Activated naive CD4-positive, alpha-beta T cell treated with anti-CD3 and anti-CD28 coated beads for 36 hours (primary cell): Measurements from ENCODE around the gene CLCN6. TPM values are rescaled to one million over a fixed set of nuclear protein-coding genes. Genes with fewer than 3 reads are reported as not detected.

ENCODE experiments used
- CTCF ChIA-PET: fragments of 350-600 bp; sonication (Branson Sonifier 250); formaldehyde crosslinking; loops from one replicate; lab custom pipeline; 2021; ENCODE audit warnings: antibody characterized with exemption; lab: Charles Lee
- DNase-seq: peaks from one replicate; pipeline ENCODE4 v3.0.0-alpha.2; 2020
- H3K27ac Mint-ChIP-seq: one replicate; pipeline ENCODE4 v1.8.0; 2021; ENCODE audit warnings: mild to moderate bottlenecking, mixed read lengths
- H3K27me3 Mint-ChIP-seq: one replicate; pipeline ENCODE4 v1.8.0; 2021; ENCODE audit warnings: low read depth, mixed read lengths
- H3K36me3 Mint-ChIP-seq: one replicate; pipeline ENCODE4 v1.8.0; 2021; ENCODE audit warnings: low read depth, mixed read lengths
- H3K4me1 Mint-ChIP-seq: one replicate; pipeline ENCODE4 v1.8.0; 2021; ENCODE audit warnings: low read depth, mixed read lengths
- H3K4me3 Mint-ChIP-seq: one replicate; pipeline ENCODE4 v1.8.0; 2021; ENCODE audit warnings: mild to moderate bottlenecking, moderate library complexity, mixed read lengths
- H3K9me3 Mint-ChIP-seq: one replicate; pipeline ENCODE4 v1.8.0; 2021; ENCODE audit warnings: mixed read lengths
- intact Hi-C: fragments of 100-400 bp; cut with micrococcal nuclease; formaldehyde crosslinking; loops from one replicate; pipeline ENCODE4 v1.15.1; 2023
- total RNA-seq, 2 experiments: library from RNA; stranded (reverse); gene quantifications; one replicate each; pipeline ENCODE4 v1.2.3, GENCODE V29; 2021

CLCN6 gene
- total RNA-seq, 2 experiments from 2014 or later, result 11.3 to 11.6 TPM

DNA sequence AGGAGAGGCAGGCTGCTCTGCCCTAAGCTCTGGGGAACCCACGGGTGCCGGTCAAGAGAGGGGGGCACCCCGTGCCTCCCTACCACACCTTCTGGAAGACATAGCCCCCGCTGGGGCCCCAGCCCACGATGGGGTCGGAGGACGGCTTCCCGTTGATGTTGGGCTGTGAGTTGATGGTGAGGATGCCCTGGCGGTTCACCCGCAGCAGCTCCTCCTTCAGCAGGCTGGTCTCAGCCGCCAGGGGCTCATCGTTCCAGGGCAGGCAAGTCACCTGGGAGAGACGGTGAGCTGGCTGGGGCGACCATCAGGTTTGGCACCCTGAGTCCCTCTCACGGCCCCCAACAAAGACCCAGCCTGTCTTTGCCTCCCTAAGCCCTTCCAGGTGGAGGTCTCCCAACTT lies 12.2 kb upstream of the CLCN6 start:
- intact Hi-C loops, result no loop called here
- Mint-ChIP-seq H3K4me3 (no peak overlapping the region), H3K27ac (no peak overlapping the region), H3K9me3 (no peaks in the 10 kb centered on the region), H3K36me3 (peaks cover 6% of the 10 kb centered on the region), H3K27me3 (no peaks in the 10 kb centered on the region), H3K4me1 (no peaks in the 10 kb centered on the region)
- CTCF ChIA-PET, result no interaction called here
- DNase-seq, result no peak

DNA sequence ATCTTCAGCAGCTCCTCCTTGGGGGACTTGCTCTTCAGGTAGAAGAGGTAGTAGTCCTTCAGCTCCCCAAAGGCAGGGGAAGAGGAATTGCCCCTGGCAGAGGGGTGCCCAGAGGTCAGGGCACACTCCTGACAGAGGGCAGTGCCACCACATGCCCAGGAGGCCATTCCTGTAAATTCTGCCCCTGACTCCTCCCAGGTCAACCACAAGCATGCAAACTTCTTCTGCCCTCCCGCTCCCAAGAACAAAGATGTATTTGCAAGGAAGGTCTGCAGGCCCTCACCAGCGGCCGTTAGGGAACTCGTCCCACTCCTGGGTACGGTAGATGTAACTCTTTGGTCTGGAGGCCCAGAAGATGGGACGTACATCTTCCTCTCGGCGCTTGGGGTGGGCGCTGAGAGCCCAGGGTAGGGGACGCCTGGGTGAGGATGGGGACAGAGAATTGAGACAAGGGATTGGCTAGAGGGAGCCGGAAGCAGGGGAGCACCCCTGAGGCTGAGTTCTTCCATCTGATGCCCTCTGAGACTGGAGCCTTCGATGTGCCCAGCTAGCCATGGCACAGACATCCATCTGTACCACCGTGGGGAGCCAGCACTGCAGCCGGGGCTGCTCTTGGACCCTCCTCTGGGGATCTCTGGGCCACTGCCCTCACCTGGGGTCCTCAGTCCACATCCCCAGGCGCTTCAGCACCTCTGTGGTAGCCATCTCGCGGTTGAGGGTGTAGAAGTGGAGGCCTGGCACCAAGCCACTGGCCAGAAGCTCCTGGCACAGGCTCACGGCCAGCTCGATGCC lies 11.3 kb upstream of the CLCN6 start:
- Mint-ChIP-seq H3K27me3 (no peaks in the 10 kb centered on the region), H3K9me3 (no peaks in the 10 kb centered on the region), H3K4me3 (no peak overlapping the region), H3K36me3 (peaks cover 7% of the 10 kb centered on the region), H3K27ac (no peak overlapping the region), H3K4me1 (no peaks in the 10 kb centered on the region)
- CTCF ChIA-PET, result interaction anchor here (1.7 kb wide), 1 partner anchor 9 kb away, joined by 5 read pairs; no protein-coding TSS in a partner anchor
- no peak for DNase-seq
- intact Hi-C loops, result no loop called here

DNA sequence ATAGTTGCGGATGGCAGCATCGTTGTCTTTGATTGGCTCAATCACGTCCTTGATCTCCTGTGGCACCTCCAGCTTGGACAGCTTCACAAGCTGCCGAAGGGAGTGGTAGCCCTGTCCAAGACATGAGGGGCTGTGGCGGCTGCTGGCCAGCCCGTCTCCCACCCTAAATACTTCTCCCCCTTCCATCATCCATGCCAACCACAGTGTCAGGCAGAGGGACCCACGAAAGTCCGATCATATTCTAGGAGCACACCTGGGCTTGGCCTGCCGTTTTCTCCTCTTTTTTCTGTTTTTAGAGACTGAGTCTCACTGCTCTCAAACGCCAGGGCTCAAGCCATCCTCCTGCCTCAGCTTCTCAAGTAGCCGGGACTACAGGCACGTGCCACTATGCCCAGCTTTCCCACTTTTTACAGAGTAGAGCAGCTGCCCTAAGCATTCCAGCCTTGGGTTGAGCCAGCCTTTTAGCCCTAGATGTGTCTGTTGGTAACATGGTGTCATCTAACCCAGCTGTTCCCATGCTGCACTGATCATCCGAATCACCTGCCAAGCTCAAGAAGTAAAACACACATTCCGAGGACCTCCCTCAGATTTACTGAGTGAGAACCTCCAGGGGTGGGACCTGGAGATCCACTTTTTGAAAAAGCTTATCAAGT lies 10.6 kb upstream of the CLCN6 start:
- no peaks in the 10 kb centered on the region for H3K4me1 Mint-ChIP-seq
- no peaks in the 10 kb centered on the region for H3K27me3 Mint-ChIP-seq
- H3K4me3 Mint-ChIP-seq, result no peak overlapping the region
- DNase-seq, result no peak
- intact Hi-C loops, result no loop called here
- H3K9me3 Mint-ChIP-seq, result no peaks in the 10 kb centered on the region
- H3K36me3 Mint-ChIP-seq, result peaks cover 7% of the 10 kb centered on the region
- no peak overlapping the region for H3K27ac Mint-ChIP-seq
- CTCF ChIA-PET, result interaction anchor here (1.7 kb wide), 1 partner anchor 10 kb away, joined by 5 read pairs; no protein-coding TSS in a partner anchor

DNA sequence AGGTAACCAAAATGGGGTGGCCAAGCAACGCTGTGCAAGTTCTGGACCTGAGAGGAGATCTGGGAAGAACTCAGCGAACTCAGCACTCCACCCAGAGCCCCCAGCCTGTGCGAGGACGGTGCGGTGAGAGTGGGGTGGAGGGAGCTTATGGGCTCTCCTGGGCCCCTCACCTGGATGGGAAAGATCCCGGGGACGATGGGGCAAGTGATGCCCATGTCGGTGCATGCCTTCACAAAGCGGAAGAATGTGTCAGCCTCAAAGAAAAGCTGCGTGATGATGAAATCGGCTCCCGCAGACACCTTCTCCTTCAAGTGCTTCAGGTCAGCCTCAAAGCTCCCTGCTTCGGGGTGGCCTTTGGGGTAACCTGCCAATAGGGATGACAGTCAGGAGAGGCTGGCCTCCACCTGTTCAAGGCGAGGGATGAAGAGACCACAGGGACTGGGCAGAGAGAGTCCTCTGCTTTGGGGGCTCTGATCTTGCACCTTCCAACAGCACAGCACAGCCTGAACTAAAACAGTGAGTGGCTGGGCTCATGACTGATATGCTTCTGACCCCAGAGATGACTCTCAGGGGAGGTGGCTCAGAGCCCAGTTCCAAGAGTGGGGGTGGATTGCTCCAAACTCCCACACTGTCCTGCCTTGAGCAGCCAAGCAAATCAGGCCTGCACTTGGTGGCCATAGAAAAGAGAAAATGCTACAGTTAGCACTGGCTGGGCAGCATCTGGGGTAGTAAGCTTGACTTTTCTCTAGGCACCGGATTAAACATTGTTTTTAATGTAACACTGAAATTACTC lies 9.8 kb upstream of the CLCN6 start:
- DNase-seq, result no peak
- Mint-ChIP-seq H3K27ac (no peak overlapping the region), H3K27me3 (no peaks in the 10 kb centered on the region), H3K36me3 (peaks cover 11% of the 10 kb centered on the region), H3K4me3 (no peak overlapping the region), H3K9me3 (no peaks in the 10 kb centered on the region), H3K4me1 (no peaks in the 10 kb centered on the region)
- CTCF ChIA-PET, result interaction anchor here (1.7 kb wide), 1 partner anchor 11 kb away, joined by 5 read pairs; no protein-coding TSS in a partner anchor
- intact Hi-C loops, result no loop called here

DNA sequence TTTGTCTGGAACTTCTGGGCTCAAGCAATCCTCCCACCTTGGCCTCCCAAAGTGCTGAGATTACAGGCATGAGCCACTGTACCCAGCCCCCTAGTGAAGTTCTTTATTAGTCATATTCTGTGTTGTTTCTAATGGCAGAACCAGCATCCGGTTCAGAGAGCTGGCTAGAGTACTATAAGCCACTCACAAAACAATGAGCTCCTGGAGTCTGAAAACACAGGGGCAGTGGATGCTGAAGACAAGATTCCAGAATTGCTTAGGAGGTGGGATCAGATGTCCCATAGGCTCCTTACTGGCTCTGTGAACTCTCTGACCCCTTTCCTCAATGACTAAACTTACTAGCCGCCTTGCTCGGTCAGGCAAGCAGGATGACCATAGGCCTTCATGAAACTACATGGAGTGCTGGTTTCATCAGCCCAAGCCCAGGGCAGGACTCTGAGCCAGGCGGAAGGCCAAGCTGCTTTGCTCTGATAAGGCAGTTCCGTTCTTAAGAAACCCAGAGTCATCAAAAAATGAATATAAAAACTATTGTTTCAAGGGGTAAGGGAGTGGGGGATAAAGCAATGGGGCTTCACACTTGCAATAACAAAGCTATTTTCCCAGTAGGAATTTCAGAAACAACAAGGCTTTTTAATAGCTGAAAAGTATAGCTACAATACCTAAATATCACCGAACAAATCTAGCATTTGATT lies 8.3 kb upstream of the CLCN6 start:
- Mint-ChIP-seq H3K9me3 (no peaks in the 10 kb centered on the region), H3K27ac (no peak overlapping the region), H3K36me3 (peaks cover 12% of the 10 kb centered on the region), H3K4me1 (peaks cover 9% of the 10 kb centered on the region), H3K4me3 (no peak overlapping the region), H3K27me3 (no peaks in the 10 kb centered on the region)
- intact Hi-C loops, result no loop called here
- CTCF ChIA-PET, result interaction anchor here (0.9 to 1.0 kb wide), 2 partner anchors 12 to 134 kb away, joined by 3 read pairs; partner anchors contain the start of gene FBXO6
- no peak for DNase-seq

DNA sequence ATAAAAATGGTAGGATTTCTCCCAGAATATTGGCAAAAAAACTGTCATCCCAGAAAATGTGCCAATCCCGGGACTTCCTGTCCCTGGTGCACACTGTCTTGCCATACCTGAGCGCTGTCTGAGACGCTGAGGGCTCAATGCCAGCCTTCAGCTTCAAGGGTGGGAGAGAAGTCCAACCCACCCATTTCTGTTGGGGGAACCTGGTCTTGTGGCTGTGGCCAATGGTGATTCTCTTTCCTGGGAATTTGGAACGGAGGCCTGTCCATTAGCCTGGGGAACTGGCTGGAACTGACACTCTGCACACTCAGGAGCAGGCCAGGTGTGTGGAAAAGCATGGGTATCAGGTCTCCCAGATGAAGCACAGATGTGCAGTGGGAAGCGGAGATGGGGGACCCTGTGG lies 6.9 kb upstream of the CLCN6 start:
- CTCF ChIA-PET, result no interaction called here
- intact Hi-C loops, result no loop called here
- Mint-ChIP-seq H3K27me3 (no peaks in the 10 kb centered on the region), H3K9me3 (no peaks in the 10 kb centered on the region), H3K27ac (no peak overlapping the region), H3K4me3 (no peak overlapping the region), H3K36me3 (peaks cover 14% of the 10 kb centered on the region), H3K4me1 (peaks cover 22% of the 10 kb centered on the region)
- no peak for DNase-seq

DNA sequence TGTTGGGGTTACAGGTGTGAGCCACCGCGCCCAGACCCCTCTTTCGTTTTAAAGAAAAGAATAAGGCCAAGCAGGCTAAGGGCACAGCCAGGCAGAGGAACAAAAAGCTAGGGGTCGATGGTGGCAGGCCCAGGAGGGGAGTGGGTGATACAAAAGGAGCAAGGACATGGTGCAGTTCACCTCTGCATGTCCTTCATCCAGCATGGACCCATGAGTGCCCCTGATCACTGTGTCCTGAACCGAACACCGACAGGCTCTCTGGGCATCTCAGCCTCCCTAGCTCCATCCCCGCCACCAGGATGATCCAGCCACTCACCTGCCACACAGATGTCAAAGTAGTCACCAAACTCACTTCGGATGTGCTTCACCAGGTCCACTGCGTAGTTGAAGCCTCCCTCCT lies 6.1 kb upstream of the CLCN6 start:
- CTCF ChIA-PET, result no interaction called here
- no peaks in the 10 kb centered on the region for H3K9me3 Mint-ChIP-seq
- DNase-seq, result no peak
- H3K27me3 Mint-ChIP-seq, result no peaks in the 10 kb centered on the region
- intact Hi-C loops, result no loop called here
- peaks cover 29% of the 10 kb centered on the region for H3K4me1 Mint-ChIP-seq
- no peak overlapping the region for H3K4me3 Mint-ChIP-seq
- peaks cover 14% of the 10 kb centered on the region for H3K36me3 Mint-ChIP-seq
- no peak overlapping the region for H3K27ac Mint-ChIP-seq

DNA sequence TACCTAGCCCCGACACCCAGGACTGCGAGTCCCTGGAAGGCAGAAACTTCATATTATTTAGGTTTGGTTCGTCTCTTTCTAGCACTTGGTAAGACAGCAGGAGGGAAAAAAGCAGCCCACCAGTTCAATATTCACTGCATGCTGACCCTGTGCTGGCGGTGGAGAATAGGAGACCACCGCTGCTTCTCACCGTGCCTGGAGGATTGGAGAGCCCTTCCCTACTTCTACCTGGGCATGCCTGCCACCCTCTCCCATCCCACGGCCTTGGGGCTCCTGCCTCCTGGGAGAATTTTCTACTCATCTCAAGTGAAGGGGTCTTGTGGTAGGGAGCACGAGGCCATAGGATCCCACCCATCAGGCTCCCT lies 5.6 kb upstream of the CLCN6 start:
- H3K4me1 Mint-ChIP-seq, result peaks cover 32% of the 10 kb centered on the region
- CTCF ChIA-PET, result no interaction called here
- peaks cover 13% of the 10 kb centered on the region for H3K36me3 Mint-ChIP-seq
- no peaks in the 10 kb centered on the region for H3K9me3 Mint-ChIP-seq
- no peak for DNase-seq
- no peaks in the 10 kb centered on the region for H3K27me3 Mint-ChIP-seq
- no peak overlapping the region for H3K27ac Mint-ChIP-seq
- H3K4me3 Mint-ChIP-seq, result no peak overlapping the region
- intact Hi-C loops, result no loop called here

DNA sequence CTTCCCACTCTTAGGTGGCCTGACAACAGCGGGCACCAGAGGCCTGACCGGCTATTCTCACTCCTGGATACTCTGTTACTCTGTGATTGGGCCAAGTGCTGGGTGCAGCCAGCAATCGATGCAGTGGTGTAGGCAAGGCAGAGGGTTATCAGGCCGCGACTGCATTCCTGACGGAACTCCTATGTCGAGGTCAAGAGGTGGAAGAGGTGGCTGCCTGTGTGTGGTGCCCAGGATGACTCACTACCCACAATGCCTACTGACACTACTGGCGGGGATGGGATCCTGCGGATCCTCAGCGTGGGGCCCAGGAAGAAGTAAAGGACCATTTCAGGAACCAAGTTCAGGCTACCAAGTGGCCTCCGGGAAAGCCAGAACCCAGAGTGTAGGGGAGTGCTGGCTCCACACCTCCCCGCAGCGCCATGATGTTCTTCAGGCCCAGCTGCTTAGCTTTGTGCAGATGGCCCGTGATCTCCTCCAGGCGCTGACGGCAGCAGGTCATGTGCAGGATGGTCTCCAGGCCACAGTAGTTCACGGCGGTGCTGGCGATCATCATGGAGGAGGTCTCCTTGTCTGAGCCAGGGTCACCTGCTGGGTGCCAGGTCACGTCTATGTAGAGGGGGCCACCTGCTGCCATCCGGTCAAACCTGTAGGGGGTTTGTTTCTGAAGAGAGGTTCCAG lies 5.1 kb upstream of the CLCN6 start:
- no peaks in the 10 kb centered on the region for H3K9me3 Mint-ChIP-seq
- H3K27me3 Mint-ChIP-seq, result no peaks in the 10 kb centered on the region
- CTCF ChIA-PET, result interaction anchor here (1.3 kb wide), 1 partner anchor 14 kb away, joined by 4 read pairs; no protein-coding TSS in a partner anchor
- H3K27ac Mint-ChIP-seq, result no peak overlapping the region
- intact Hi-C loops, result no loop called here
- DNase-seq, result no peak
- peaks cover 8% of the 10 kb centered on the region for H3K36me3 Mint-ChIP-seq
- no peak overlapping the region for H3K4me3 Mint-ChIP-seq
- peaks cover 32% of the 10 kb centered on the region for H3K4me1 Mint-ChIP-seq

DNA sequence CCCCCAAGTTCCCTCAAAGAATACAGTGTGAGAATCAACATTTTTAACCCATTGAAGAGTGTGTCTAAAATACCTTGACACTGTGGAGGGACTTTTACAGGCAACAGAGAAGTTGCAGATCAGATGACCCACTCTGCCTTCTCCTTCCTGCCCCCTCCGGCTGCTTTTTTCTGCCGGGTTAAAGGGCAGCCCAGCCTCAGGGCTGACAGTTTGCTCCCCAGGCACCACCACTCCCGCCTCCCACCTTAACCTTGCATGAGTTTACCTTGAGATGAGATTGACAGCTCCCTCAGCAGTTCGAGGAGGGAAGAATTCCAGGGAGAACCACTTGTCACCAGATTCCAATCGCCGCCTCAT lies 3.4 kb upstream of the CLCN6 start:
- CTCF ChIA-PET, result interaction anchor here (0.6 kb wide), 1 partner anchor 72 kb away, joined by 3 read pairs; no protein-coding TSS in a partner anchor
- DNase-seq, result no peak
- intact Hi-C loops, result no loop called here
- Mint-ChIP-seq H3K4me1 (peaks cover 46% of the 10 kb centered on the region), H3K27me3 (no peaks in the 10 kb centered on the region), H3K4me3 (peak overlapping the region; percentile 69), H3K36me3 (peaks cover 10% of the 10 kb centered on the region), H3K27ac (no peak overlapping the region), H3K9me3 (no peaks in the 10 kb centered on the region)

DNA sequence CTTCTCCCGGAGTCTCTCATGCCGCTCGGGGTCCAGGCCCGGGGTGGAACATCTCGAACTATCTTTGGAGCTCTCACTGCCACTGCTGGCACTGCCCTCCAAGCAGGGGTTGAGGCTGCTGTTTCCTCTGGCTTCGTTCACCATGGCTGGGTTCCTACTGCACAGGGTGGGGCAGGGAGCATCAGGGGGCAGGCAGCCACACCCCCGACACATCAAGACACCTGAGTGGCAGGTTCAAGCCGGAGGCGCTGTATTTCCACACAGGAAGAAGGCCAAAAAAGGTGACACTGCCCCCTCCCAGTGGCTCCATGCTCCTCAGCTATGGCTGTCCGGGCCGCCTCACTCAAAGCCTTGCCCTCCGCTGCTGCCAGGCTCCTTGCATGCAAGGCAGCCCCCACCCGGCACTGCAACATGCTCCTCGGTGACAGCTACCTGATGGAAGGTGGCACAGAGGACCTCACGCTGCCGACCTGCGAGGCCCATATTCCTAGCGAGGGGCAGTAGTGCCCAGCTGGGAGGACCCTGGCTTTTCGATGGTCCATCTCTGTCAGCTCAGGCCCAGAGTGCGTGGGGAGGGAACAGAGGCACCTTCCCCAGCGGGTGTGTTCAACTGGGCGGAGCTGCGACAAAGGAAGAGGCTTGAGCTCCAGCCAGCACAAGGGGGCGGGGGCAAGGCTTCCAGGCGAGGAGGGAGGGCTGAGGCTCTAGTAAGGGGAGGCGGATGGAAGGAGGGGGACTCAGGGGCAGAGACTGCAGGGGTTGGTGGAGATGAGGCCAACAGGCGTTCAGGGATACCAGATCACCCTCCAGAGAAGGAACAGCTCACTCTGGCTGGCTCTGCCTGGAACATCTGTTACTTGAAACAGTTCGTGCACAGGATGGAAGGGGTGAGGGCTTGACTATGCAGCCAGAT lies 2.8 kb upstream of the CLCN6 start:
- Mint-ChIP-seq H3K27ac (peak overlapping the region; percentile 38), H3K27me3 (no peaks in the 10 kb centered on the region), H3K36me3 (peaks cover 10% of the 10 kb centered on the region), H3K4me1 (peaks cover 51% of the 10 kb centered on the region), H3K9me3 (no peaks in the 10 kb centered on the region), H3K4me3 (peak overlapping the region; percentile 69)
- peak; percentile 84 for DNase-seq
- CTCF ChIA-PET, result interaction anchor here (0.6 to 1.0 kb wide), 2 partner anchors 72 to 161 kb away, joined by 3 read pairs; no protein-coding TSS in a partner anchor
- intact Hi-C loops, result no loop called here
